Measurements from ENCODE around the gene CCDC170.
"Not testable (repeated sequence)": the region's sequence is repeated elsewhere in the genome, so short reads cannot be mapped to it uniquely, and the experiment has no call there.

CCDC170 gene

GRCh38 chr6:151493804-151494234, at the start of gene CCDC170:
Gene CCDC170 (plus strand): TSS chr6:151494017. CDS start chr6:151494129, 112 bp downstream.
- peak in 1 of 2 donors; percentile 2 for DNase-seq (ENCODE audit: low read depth in 2 of 2)

- no peak for DNase-seq (ENCODE audit: low read depth in 2 of 2)
Observed at GRCh38 chr6:151445482-151445881, 48.3 kb upstream of the CCDC170 start.

GRCh38 chr6:151447237-151447636, 46.6 kb upstream of the CCDC170 start:
- DNase-seq (ENCODE audit: low read depth in 2 of 2) = no peak

- DNase-seq (ENCODE audit: low read depth in 2 of 2) = no peak
Observed at GRCh38 chr6:151448623-151449022, 45.2 kb upstream of the CCDC170 start.

- DNase-seq (ENCODE audit: low read depth in 2 of 2) = not testable (repeated sequence)
Observed at GRCh38 chr6:151450928-151451327, 42.9 kb upstream of the CCDC170 start.

- DNase-seq (ENCODE audit: low read depth in 2 of 2) = no peak
Observed at GRCh38 chr6:151451417-151451949, 42.3 kb upstream of the CCDC170 start.

- DNase-seq (ENCODE audit: low read depth in 2 of 2) = peak; percentile 98 to 100
Observed at GRCh38 chr6:151451950-151452749, 41.7 kb upstream of the CCDC170 start, which contains the start of gene RMND1. Gene RMND1 (minus strand): TSS chr6:151452126. CDS start chr6:151445811, 6,315 bp downstream.

GRCh38 chr6:151452750-151453427, 40.9 kb upstream of the CCDC170 start:
- no peak for DNase-seq (ENCODE audit: low read depth in 2 of 2)

GRCh38 chr6:151455751-151456398, 37.9 kb upstream of the CCDC170 start:
- DNase-seq (ENCODE audit: low read depth in 2 of 2) = not testable (repeated sequence)

- DNase-seq (ENCODE audit: low read depth in 2 of 2) = no peak
Observed at GRCh38 chr6:151461673-151462072, 32.1 kb upstream of the CCDC170 start.

GRCh38 chr6:151464702-151465101, 29.1 kb upstream of the CCDC170 start:
- DNase-seq (ENCODE audit: low read depth in 2 of 2) = no peak

- DNase-seq (ENCODE audit: low read depth in 2 of 2) = no peak
Observed at GRCh38 chr6:151475653-151476523, 17.9 kb upstream of the CCDC170 start.

- DNase-seq (ENCODE audit: low read depth in 2 of 2) = no peak
Observed at GRCh38 chr6:151477726-151478125, 16.1 kb upstream of the CCDC170 start.

- no peak for DNase-seq (ENCODE audit: low read depth in 2 of 2)
Observed at GRCh38 chr6:151478670-151479069, 15.1 kb upstream of the CCDC170 start.

- no peak for DNase-seq (ENCODE audit: low read depth in 2 of 2)
Observed at GRCh38 chr6:151481786-151482185, 12.0 kb upstream of the CCDC170 start.

- DNase-seq (ENCODE audit: low read depth in 2 of 2) = no peak
Observed at GRCh38 chr6:151482290-151482689, 11.5 kb upstream of the CCDC170 start.

- DNase-seq (ENCODE audit: low read depth in 2 of 2) = no peak
Observed at GRCh38 chr6:151483994-151484393, 9.8 kb upstream of the CCDC170 start.

GRCh38 chr6:151488226-151488625, 5.6 kb upstream of the CCDC170 start:
- no peak for DNase-seq (ENCODE audit: low read depth in 2 of 2)

GRCh38 chr6:151490996-151491395, 2.8 kb upstream of the CCDC170 start:
- no peak for DNase-seq (ENCODE audit: low read depth in 2 of 2)

GRCh38 chr6:151493161-151493803, 535 bp upstream of the CCDC170 start:
- DNase-seq (ENCODE audit: low read depth in 2 of 2) = no peak
